GM19463 (cell line): ENCODE data around the gene RPS3.

Experiments used
- ATAC-seq: cut with Tn5 transposase; IDR thresholded peaks from one replicate; pipeline ENCODE4 v1.9.1; 2021; ENCODE audit warnings: mild to moderate bottlenecking, moderate library complexity; ENCODE audit not compliant: unreplicated experiment

Gene RPS3

GRCh38 chr11:75433443-75433842 is 34.1 kb downstream of the RPS3 start:
- no peak for ATAC-seq

- no peak for ATAC-seq
Measured at GRCh38 chr11:75434051-75434450, 34.7 kb downstream of the RPS3 start.

GRCh38 chr11:75434886-75435570 is 35.7 kb downstream of the RPS3 start:
- ATAC-seq: no peak

GRCh38 chr11:75435571-75435925 is 36.2 kb downstream of the RPS3 start:
- no peak for ATAC-seq

DNA sequence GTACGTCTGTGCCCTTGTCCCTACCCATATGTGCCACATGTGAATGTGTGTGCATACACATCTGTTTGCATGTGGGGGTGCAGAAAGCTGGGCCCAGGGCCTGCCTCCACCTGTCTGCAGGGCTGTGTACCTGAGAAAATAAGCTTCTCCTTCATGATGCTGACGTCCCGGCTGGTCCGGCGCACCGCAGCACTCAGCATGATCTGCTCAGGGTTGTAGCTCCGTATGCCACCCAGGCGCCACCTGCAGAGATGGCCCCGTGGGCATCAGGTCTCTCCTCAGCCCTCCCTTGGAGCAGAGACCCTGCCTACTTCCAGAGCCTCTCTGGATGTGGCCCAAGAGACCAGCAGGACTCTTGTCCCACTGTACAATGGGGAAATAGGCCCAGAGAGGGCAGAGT is 37.5 kb downstream of the RPS3 start:
- ATAC-seq: no peak

- ATAC-seq: no peak
Measured at GRCh38 chr11:75437966-75438659, 38.8 kb downstream of the RPS3 start.

- ATAC-seq: no peak
Measured at GRCh38 chr11:75439026-75439425, 39.7 kb downstream of the RPS3 start.

DNA sequence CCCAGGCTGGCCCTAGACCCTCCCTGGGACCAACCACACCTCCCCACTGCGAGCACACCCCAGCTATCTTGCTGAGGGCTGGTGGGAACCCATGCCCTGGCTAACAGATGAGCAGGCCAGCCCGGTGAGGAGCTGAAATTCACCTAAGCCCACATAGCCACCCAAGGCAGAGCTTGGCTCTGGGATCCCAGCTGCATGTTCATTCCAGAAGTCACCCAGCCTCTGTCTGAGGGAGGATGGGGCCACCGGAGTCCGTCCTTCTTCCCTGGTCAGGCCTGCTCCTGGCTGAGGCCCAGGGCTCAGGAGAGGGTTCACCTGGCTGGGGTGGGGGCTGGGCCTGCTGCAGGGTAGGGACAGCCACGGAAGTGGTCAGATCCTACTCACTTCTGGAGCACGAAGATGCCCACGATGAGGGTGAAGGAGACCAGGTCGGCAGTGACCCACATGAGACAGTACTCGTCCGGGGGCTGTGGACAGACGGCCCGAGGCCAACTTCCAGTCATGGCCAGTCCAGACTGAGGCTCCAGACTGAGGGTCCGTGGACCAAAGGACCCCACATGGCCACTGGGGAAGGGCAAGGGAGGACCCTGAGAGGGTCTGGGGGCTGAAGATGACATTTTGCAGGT is 40.3 kb downstream of the RPS3 start:
- ATAC-seq: no peak

DNA sequence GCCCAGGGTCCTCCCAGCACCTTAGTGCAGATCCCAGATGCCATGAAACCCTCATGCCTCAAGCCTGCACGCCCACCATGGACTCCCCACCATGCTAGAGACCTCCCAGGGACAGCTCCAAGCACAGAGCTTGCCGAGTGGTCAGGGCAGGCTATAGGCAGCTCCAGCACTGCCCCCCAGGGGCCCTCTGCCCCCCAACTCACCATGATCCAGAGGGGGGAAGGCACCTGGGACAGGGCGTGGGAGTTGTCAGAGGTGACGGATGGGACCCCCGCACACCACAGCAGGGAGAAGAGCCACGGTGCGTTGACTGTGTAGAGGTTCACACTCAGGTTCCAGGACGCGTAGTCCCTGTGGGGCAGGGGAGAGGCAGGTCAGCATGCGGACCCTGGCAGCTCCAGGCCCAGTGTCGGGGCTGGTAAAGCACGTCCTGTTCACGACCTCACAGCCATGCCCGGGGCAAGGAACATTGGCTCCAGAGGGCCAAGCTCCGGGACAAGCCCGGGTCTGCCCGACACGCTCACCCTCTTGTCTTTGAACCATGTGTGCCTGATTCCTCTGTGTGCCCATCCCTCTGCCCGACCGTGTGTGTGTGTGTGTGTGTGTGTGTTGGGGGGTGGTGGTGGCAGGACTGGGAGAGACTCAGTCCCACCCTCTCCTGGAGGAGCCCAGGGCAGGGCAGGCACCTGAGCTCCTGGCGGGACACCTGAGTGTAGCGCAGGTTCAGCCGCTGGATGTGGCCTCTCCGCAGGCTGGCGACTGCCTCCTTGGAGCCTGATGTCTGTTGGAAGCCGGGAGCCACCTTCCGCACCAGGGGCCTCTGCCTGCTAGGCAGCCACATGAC is 41.9 kb downstream of the RPS3 start:
- no peak for ATAC-seq

DNA sequence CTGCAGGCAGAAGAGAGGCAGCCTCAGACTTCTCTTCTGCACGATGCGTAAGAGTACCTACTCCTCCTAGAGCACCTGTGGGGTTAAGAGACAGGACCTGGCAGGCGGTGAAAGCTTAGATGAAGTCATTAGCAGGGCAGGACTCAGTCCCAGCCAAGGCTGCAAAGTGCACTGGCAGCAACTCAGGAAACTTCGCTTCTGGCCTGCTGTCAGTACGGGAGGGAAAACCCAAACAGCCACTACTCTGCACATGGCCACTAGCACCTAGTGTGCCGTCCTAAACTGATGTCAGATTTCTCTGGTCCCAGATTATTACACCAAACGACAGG is 42.5 kb downstream of the RPS3 start:
- ATAC-seq: no peak

GRCh38 chr11:75442161-75442885 is 43.0 kb downstream of the RPS3 start:
- no peak for ATAC-seq

DNA sequence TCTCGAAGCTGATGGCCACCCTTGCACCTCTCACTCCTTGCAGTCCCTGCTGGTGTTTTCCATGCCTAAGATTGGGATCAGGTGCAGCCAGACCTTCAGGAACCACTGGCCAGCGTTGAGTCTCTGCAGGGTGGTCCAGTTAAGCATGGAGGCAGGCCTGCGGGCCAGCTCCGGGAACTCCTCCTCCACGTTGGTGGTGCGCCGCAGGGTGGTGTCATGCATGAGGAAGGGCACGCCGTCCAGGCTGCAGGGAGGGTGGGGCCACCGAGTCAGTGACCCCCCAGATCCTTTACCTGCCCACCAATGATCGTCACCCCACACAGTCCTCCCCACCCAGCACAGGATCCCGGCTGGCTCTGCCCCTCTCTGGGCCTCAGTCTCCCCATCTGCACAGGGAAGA is 43.7 kb downstream of the RPS3 start:
- no peak for ATAC-seq

DNA sequence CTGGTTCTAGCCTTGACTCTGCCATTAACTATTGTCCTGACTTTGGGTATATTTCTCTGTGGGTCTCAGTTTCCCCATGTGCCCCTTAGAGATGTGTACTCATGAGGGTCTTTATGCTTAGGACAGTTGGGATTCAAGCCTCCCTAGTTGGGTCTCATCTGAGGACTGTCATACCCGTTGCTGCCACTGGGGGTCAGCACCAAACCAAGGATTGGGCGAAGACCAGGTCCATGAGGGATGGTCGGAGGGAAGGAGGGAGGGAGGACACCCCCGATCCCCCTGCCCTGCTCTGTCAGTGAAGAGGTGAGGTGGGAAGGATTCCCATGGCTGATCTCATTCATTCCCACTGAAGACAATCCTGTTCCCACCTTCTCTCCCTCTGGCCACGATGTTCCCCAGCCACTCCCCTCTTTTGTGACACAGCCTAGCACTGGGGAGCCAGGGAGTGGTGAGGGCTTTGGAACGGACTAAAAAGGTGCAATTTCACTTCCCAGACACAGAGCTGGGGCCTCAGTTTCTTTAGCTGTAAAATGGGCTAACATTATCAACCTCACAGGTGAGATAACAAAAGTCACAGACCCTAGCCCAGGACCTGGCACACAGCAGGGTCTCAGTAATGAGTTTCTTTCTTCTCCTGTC is 46.1 kb downstream of the RPS3 start:
- no peak for ATAC-seq

GRCh38 chr11:75447415-75447814 is 48.1 kb downstream of the RPS3 start:
- no peak for ATAC-seq

- ATAC-seq: no peak
Measured at GRCh38 chr11:75449271-75449670, 50.0 kb downstream of the RPS3 start.

GRCh38 chr11:75449776-75450175 is 50.5 kb downstream of the RPS3 start:
- ATAC-seq: no peak

DNA sequence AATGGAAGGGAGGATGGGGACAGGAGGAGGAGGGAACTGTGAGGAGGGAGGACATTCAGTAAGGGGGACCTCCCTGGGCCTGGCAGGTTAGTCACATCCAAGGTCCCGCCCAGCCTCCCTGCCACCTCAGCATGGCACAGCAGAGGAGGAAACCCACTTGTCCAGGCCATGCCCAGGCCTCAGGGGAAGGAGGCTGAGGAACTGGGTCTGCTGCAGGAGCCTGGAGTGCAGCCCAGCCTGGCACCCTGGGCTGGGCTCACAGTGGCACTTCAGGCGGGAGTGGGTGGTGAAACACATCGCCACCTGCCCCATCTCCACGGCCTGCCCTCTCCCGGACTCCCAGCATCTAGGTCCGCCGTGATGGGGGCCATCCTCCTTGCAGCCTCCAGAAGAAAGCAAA is 50.9 kb downstream of the RPS3 start:
- ATAC-seq: no peak

DNA sequence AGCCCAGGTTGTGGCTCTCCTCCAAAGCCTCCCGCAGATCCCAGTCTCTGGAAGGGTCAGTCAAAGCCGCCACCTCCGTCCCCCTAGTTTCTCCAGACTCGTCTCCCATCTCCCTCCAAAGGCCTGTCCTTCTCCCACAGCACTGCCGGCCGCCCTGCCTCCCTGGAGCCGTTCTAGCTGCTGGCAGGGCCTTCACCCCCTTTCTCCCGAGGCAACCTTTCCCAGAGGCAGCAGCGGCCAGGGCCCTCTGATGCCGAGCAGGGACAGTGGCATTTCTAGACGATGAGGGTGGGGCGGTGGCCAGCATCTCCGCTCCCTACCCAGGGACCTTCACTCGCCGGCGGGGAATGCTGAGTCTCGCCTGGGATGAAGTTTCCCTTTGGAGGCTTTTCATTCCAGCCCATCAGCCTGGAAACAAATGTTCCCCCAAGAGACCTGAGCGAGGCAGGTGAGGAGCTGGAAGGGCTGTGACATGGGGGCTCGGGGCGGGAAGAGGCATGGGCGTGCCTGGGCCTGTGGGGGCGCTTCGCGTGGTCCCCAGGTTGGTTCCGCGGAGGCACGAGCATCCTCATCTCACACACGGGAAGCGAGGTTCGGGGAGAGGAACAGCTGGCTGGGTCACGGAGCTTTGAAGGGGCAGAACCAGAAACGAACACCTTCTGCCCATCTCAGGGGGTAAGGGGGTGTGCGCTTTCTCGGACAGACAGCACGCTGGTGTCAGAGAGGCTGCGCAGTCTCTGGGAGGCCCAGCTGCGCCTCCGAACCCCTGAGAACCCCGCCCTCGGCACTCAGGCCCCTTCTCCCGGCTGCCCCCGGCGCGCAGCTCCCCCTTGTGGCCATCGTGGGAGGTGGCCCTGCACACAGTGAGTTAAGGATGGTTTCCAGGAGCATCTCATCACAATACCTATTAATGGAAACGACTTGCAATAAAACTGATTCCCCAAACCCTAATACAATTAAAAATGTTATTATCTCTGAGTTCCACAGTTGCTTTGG is 51.8 kb downstream of the RPS3 start:
- ATAC-seq: no peak

- ATAC-seq: no peak
Measured at GRCh38 chr11:75453916-75454655, 54.8 kb downstream of the RPS3 start.
